ENCODE data around the gene LILRA1. TPM values are rescaled to one million over a fixed set of nuclear protein-coding genes. Genes with fewer than 3 reads are reported as not detected.

The LILRA1 gene
- total RNA-seq, 1 experiment from 2014 or later, result not detected

DNA sequence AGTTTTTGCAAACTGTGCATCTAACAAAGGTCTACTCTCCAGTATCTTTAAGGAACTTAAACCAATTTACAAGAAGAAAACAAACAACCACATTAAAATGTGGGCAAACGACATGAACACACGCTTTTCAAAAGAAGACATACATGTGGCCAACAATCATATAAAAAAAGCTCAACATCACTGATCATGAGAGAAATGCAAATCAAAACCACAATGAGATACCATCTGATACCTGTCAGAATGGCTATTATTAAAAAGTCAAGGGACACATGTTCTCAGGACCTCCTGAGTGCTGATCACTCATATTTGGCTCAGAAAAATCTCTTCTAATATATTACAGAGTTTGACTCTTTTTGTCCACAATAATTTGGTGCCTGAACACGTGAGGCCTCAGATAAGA, 22.6 kb downstream of the LILRA1 start:
- Histone ChIP-seq H3K4me1 (ENCODE audit: insufficient read depth, low read length, poor library complexity, severe bottlenecking) (no peaks in the 10 kb centered on the region), H3K9me3 (ENCODE audit: low read depth, low read length, poor library complexity, severe bottlenecking) (no peaks in the 10 kb centered on the region), H3K36me3 (ENCODE audit: insufficient read depth, low read length, poor library complexity, severe bottlenecking) (no peaks in the 10 kb centered on the region), H3K27ac (ENCODE audit: low read depth, low read length, poor library complexity, severe bottlenecking) (no peak overlapping the region), H3K27me3 (replicated peaks; ENCODE audit: insufficient read depth, low read depth, low read length, poor library complexity) (no peaks in the 10 kb centered on the region), H3K4me3 (ENCODE audit: low read depth, low read length, poor library complexity, severe bottlenecking) (no peak overlapping the region)
- TF ChIP-seq, protein P1, sequence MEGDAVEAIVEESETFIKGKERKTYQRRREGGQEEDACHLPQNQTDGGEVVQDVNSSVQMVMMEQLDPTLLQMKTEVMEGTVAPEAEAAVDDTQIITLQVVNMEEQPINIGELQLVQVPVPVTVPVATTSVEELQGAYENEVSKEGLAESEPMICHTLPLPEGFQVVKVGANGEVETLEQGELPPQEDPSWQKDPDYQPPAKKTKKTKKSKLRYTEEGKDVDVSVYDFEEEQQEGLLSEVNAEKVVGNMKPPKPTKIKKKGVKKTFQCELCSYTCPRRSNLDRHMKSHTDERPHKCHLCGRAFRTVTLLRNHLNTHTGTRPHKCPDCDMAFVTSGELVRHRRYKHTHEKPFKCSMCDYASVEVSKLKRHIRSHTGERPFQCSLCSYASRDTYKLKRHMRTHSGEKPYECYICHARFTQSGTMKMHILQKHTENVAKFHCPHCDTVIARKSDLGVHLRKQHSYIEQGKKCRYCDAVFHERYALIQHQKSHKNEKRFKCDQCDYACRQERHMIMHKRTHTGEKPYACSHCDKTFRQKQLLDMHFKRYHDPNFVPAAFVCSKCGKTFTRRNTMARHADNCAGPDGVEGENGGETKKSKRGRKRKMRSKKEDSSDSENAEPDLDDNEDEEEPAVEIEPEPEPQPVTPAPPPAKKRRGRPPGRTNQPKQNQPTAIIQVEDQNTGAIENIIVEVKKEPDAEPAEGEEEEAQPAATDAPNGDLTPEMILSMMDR (conservative IDR thresholded peaks at IDR 0.05; ENCODE audit: low read depth, low read length), result no peak
- no peak for TF ChIP-seq EZH2 (IDR thresholded peaks at IDR 0.05; ENCODE audit: borderline replicate concordance, low read depth, low read length, poor library complexity, severe bottlenecking)
- intact Hi-C loops (cut with micrococcal nuclease; ENCODE audit: unreplicated experiment), result no loop called here
- BruUV-seq (replicated peaks), result no TSS peak
- POLR2A ChIA-PET (ENCODE audit: low non-redundant PET), result interaction anchor here (0.7 kb wide), 1 partner anchor 439 kb away, joined by 3 read pairs; no protein-coding TSS in a partner anchor
- CTCF ChIA-PET, result no interaction called here
- DNase-seq (ENCODE audit: low spot score), result no peak

DNA sequence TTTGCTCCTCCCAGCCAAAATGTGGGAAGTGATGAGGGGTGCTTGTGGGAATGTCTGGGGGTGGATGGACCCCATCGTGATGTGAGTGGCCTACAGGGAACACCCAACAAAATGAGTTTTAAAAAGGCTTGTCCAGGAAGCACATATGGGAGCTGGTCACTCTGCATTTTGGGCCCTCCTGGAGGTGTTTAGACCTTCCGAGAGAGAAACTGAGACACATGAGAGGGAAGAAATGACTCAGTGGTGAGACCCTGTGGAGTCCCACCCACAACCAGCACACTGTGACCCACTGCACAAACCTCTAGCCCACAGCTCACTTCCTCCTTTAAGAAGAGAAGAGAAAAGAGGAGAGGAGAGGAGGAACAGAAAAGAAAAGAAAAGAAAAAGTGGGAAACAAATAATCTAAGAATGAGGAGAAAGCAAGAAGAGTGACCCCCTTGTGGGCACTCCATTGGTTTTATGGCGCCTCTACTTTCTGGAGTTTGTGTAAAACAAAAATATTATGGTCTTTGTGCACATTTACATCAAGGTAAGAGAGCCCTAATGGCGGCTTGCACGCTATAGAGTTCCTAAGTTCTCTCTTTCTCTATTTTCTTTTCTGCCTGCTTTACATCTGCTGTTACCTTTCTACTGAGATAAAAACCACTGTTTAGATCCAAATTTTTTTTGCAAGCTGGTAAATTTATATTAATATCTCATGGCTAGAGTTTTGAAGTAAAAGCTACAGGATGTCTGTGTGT, 23.6 kb downstream of the LILRA1 start:
- no peak for TF ChIP-seq EZH2 (IDR thresholded peaks at IDR 0.05; ENCODE audit: borderline replicate concordance, low read depth, low read length, poor library complexity, severe bottlenecking)
- TF ChIP-seq, protein P1 (conservative IDR thresholded peaks at IDR 0.05; ENCODE audit: low read depth, low read length), result no peak
- POLR2A ChIA-PET (ENCODE audit: low non-redundant PET), result interaction anchor here (0.7 kb wide), 1 partner anchor 438 kb away, joined by 3 read pairs; no protein-coding TSS in a partner anchor
- Histone ChIP-seq H3K36me3 (ENCODE audit: insufficient read depth, low read length, poor library complexity, severe bottlenecking) (no peaks in the 10 kb centered on the region), H3K4me1 (ENCODE audit: insufficient read depth, low read length, poor library complexity, severe bottlenecking) (no peaks in the 10 kb centered on the region), H3K27ac (ENCODE audit: low read depth, low read length, poor library complexity, severe bottlenecking) (no peak overlapping the region), H3K27me3 (replicated peaks; ENCODE audit: insufficient read depth, low read depth, low read length, poor library complexity) (peaks cover 5% of the 10 kb centered on the region), H3K9me3 (ENCODE audit: low read depth, low read length, poor library complexity, severe bottlenecking) (no peaks in the 10 kb centered on the region), H3K4me3 (ENCODE audit: low read depth, low read length, poor library complexity, severe bottlenecking) (no peak overlapping the region)
- CTCF ChIA-PET, result no interaction called here
- no TSS peak for BruUV-seq (replicated peaks)
- DNase-seq (ENCODE audit: low spot score), result no peak
- intact Hi-C loops (cut with micrococcal nuclease; ENCODE audit: unreplicated experiment), result no loop called here

DNA sequence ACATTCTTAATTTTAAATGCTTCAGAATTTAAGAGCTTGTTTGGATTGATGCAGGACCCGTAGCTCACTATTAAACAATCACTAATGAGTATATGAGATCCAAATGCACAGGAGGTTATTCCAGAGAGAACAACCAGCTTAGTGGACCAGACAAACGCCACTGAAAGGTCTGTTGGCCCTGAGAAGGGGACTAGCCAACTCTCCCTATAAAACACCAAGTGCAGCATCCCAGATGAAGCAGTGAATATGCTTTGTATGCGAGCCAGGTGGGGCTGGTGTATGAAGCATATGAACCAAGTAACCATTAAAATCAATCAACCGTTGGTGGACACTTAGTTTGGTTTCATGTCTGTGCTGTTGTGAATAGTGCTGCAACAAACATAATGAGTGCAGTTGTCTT, 27.0 kb downstream of the LILRA1 start:
- CTCF ChIA-PET, result interaction anchor here (0.6 kb wide), 1 partner anchor 57 kb away, joined by 6 read pairs; no protein-coding TSS in a partner anchor

More for the DNA sequence above, 27.0 kb downstream of the LILRA1 start:
- DNase-seq (ENCODE audit: low spot score), result no peak
- Histone ChIP-seq H3K9me3 (ENCODE audit: low read depth, low read length, poor library complexity, severe bottlenecking) (no peaks in the 10 kb centered on the region), H3K36me3 (ENCODE audit: insufficient read depth, low read length, poor library complexity, severe bottlenecking) (no peaks in the 10 kb centered on the region), H3K27me3 (replicated peaks; ENCODE audit: insufficient read depth, low read depth, low read length, poor library complexity) (peaks cover 11% of the 10 kb centered on the region), H3K4me3 (ENCODE audit: low read depth, low read length, poor library complexity, severe bottlenecking) (no peak overlapping the region), H3K27ac (ENCODE audit: low read depth, low read length, poor library complexity, severe bottlenecking) (no peak overlapping the region), H3K4me1 (ENCODE audit: insufficient read depth, low read length, poor library complexity, severe bottlenecking) (no peaks in the 10 kb centered on the region)
- POLR2A ChIA-PET (ENCODE audit: low non-redundant PET), result no interaction called here
- intact Hi-C loops (cut with micrococcal nuclease; ENCODE audit: unreplicated experiment), result no loop called here
- TF ChIP-seq, protein P1 (conservative IDR thresholded peaks at IDR 0.05; ENCODE audit: low read depth, low read length), result no peak
- no peak for TF ChIP-seq EZH2 (IDR thresholded peaks at IDR 0.05; ENCODE audit: borderline replicate concordance, low read depth, low read length, poor library complexity, severe bottlenecking)
- BruUV-seq (replicated peaks), result no TSS peak
